OCI-M2 (cell line): Measurements from ENCODE around the gene ZNF148.

Experiments
- DNase-seq: peaks from one replicate; lab custom pipeline; 2025; ENCODE audit not compliant: unreplicated experiment; lab: John Stamatoyannopoulos, UW

ZNF148 gene

DNA sequence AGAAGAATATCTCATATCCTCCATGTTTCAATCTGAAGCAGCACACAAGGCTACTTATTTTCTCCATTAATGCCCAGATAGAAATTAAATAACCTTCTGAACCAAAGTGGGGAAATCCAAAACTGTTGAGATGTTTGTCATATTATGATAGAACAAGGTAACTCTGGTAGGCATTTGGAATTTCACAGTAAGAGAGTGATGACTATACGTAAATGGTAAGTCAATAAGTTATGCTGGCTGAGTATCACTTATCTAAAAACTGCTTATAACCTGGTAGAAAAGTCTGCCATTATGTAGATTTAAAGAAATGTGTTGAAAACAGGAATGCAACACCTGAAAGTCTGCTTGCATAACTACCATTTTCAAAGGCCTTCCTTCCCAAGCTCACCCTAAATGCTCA lies 145.4 kb downstream of the ZNF148 start:
- no peak for DNase-seq

DNA sequence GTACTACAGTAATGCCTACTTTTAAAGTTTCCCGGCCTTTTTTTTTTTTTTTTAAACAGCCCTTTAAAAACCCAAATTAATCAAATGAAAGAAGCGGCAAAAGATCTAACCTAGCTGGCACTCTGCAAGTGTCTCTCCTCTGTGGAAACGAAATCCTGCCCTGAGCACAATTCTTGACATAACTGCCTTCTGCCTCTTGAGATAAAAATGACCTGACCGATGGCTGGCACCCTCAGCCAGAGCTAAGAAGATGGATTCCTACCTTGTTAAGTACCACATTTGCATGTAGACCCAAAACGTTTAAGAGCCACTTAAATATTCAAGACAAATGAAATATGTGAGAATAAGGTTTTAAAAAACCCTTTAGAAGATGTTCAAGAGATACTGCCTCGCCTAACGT lies 146.0 kb downstream of the ZNF148 start:
- DNase-seq = no peak

DNA sequence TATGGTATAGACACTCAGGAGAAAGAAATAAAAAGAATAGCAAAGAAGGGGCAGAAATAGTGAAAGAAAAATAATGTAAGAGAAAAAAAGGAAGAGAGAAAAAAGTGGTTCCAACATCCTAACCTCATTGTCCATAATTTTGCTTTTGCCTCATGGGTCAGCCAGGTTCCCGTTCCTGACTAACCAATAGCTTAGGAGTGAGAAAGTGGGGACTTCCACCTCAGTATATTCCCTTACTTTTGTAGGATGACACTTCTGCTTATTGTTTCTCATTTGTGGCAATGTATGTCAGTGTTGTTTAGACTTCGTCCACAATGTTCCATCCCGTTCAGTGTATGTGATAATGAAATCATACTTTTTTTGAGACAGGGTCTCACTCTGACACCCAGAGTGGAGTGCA lies 153.3 kb downstream of the ZNF148 start:
- DNase-seq = no peak

DNA sequence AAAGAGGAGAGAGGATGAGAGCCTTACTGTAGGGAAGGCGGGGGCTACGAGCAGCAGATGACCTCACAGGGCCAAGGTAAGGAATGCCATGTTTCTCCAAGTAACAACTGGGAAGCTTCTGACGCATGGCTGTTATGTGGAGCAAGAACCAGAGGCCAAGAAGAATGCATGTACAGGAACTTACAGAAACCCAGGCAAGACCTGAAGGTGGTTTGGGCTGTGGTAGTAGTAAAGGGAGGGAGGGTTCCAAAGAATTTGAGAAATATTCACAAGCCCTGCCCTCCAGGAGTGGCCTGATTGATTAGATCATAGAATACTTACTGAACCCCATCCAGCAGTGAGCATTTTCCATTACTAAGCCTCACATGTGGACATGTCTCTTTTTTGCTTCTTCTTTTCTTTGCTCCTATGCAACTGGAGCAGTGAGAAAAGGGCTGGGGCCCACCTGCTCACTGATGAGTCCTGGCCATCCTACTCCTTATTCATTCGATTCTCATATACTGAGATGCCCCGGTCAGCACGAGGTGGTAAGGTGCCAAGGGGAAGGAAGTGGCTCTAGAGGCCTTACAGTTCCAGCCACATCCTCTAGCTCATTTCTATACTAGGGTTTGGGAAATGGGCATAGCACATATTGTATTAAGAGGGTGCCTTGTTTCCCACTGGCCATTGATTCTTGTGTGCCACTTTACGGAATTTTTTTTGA lies 154.2 kb downstream of the ZNF148 start:
- no peak for DNase-seq

DNA sequence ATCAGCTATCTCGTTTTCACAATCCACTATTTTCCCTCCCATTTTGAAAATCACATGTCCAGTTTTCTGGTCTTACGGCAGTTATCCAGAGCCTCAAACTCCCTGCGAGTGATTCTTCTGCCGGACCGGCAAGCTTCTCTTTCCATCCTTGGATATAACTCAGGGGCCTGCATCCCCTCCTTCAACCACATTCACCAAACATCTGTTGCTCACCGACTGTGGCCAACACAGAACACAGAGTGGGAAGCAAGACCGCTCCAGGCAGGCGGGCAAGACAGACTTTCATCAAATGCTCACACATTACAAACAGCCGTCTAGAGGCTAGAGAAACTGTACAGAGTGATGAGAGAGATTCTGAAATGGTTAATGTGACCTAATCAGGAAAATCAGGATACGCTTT lies 154.9 kb downstream of the ZNF148 start:
- DNase-seq = no peak

DNA sequence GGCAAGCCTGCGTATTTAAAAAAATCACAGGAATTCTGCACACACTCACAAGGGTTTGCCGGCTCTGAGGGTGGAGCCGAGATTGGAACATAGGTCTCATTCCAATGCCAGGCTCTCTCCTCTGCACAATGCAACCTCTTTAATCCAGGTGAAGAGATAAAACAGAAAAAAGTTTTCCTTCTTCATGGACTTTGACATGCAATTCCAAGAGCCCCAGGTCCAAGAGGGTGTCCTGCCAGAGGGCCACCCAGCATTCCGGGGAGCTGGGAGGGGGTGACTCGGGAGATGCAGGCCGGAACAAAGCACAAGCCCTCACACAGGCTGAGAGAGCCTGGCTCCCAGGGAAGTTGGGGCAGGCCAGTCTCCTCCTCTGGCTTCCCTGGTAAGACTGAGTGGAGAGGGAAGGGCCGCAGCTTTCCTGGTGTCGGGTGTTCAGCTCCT lies 155.8 kb downstream of the ZNF148 start:
- DNase-seq = no peak

DNA sequence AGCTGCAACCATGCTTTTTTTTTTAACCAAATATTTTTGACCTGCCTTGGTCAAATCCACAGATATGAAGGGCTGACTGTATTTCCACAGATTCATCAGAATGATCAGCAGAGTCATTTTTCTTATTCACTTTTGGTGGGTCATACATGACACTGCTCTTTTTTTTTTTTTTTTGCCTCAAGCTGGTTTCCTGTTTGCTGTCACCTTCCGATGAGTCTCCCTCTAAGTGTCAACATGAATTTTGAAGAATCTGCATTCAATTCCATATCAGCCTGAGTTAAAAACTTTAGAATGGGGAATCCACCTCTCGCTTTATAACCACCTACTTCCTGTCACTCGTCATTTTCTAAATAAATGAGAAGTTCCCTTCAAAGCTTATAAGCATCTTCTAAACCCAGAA lies 160.4 kb downstream of the ZNF148 start:
- no peak for DNase-seq

DNA sequence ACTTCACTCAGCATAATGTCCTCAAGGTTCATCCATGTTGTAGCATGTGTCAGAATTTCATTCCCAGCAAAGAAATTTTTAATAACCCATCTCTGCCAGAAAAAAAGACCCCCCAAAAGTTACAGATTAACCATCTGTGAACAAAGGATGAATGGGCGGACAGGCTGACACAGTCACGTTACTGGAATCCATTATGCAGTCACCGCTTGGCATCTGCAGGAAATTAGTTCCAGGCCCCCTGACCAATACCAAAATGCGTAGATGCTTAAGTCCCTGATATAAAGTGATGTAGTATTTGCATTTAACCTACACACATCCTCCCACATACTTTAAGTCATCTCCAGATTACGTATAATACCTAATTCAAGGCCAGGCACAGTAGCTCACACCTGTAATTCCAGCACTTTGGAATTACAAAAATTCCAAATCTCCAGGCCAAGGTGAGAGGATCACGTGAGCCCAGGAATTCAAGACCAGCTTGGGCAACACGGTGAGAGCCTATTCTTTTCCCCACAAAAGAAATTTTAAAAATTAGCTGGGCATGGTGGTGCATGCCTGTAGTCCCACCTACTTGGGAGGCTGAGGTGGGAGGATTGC lies 161.1 kb downstream of the ZNF148 start:
- no peak for DNase-seq

DNA sequence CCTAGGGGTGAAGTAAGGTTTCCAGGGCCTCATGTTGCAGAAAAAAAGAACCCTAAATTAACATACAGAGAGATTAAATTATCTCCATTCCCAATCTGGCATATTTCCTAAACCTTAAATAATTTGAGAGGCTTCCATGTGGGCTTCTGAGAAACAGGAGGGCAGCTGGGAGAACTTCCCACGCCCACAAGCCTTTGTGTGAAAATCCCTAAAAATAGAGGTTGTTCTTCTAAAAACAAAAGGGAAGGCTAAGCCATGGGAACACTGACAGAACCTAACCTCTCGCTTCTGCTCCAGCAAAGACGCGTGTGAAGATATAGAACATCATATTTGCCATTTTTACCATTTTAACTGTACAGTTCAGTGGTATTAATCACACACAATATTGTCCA lies 161.8 kb downstream of the ZNF148 start:
- DNase-seq = no peak

DNA sequence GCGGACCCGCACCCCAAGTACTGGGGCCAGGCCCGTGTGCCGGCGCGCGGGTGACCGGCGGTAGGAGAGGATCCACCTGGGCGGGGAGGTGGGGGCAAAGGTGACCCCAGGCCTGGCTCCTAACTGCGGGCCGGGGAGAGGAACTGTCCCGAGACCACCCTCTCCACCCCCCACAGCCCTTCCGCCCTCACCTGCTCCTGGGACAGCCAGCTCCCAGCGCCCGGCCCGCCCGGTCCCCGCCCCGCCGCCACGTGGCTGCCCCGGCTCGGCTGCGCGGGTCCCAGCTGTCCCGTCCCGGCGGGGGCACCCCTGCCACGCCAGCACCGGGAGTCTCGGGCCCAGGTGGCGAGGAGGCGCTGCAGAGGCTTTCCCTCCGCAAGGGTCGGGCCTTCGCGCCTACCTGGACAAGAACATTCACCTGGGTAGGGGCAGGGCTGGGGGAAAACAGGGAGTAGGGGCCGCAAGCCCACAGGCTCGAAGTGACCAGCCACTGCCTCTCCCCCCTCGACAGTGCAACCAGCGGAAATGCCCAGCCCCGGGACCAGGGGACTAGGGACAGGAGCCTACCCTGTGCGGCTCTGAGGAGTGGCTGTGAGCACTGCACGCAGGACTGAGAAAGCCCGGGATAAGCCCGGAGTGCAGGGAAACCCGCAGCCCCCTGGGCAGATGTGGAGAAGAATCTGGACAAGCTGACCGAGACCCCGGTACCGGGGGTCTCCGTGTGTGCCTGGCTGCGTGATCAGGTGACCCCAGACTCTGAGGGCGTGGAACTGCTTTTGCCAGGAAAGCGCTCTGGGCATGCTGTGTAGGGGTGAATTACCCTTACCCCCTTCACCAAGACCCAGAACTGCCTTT lies 162.4 kb downstream of the ZNF148 start, which contains the start of gene SLC12A8:
Gene SLC12A8, minus strand, starts transcription at position 240 of the 855 bp plus-strand sequence. CDS start 1,399 bp downstream, outside the sequence.
- no peak for DNase-seq

DNA sequence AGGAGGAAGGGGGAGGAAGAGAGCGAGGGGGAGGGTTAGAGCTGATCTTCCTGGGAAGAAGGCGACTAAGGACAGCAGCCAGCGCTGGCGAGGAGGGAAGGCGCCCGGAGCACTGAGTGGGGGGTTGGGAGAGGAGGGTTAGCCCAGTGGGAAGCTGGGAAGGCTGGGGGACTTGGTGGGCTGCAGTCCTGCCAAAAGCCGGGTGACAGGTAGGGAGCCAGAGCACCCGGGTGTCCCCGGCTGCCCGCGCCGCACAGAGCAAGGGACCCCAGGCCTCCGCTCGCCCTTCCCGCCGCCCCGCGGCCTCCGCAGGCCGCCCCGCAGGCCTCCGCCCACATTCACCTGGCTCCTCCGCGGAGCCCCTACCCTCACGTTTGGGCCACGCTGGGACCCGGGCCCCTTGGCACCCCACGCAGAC lies 163.0 kb downstream of the ZNF148 start:
- no peak for DNase-seq

DNA sequence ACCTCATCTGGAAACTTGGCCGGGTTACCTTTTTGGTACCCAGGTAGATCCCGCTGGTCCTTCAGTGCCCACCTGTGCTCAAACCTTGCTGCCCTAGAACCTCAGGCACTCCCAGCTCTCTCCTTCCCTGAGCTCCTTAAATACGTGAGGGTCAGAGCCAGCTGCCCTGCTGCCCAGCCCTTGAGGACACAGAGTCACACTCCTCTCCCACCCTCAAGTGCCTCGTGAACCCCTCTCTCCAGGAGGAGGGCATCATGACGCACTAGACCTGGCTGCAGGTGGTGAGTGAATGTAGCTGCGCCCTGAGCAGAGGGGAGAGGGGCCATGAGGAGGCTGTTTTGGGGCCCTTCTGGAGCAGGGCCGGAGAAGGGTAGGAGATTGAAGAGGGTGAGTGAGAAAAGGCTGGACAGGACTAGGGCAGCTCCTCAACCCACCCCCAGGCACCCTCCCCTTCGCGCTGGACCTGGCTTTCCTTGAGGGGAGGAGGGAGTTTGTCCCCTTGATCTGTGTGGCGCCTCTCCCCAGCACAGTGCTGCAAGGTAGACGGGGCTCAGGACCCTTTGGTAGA lies 163.5 kb downstream of the ZNF148 start:
- no peak for DNase-seq

DNA sequence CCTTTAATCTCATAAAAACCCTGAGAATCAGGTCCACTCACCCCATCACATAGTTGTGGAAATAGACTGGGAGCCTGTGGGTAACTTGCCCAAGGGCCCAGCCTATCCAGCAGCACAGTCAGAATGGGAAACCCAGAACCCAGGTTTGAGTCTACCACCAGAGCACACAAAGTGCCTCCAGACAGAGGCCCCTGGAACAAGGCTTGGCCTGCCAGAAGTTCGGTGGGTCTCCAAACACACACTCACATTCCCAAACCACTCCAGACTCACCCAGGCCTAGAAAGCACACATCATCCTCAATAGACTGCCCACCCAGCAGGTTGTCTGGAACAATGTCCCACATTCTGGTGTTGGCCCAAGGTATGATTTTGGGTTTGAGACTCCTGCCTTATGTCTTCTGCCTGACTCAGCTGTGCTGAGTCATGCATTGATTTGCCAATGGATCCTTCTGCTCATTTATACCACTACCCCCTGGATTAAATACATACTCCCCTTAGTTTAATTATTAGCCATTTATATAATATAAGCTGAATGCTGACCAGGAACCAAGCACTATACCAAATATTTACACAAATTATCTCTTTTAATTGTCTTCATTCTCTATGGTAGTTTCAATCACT lies 167.1 kb downstream of the ZNF148 start:
- DNase-seq = no peak

DNA sequence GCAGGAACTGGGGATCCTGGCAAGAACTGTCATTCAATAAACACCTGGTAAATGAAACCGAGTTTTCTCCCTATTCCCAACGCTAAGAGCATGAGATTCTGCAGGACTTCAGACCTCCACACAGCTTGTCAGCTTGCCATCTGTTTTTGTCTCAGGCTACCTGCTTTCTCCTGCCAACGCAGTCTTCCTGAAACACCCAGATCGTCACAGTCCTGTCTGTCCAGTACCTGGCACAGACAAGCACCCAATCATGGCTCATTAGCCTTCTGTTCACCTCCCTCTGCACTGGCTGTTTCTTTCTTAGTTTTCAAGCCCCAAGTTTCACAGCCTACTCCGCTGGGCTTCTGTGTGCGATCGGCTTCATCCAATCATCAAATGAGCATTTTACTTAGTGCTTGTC lies 167.6 kb downstream of the ZNF148 start:
- no peak for DNase-seq

DNA sequence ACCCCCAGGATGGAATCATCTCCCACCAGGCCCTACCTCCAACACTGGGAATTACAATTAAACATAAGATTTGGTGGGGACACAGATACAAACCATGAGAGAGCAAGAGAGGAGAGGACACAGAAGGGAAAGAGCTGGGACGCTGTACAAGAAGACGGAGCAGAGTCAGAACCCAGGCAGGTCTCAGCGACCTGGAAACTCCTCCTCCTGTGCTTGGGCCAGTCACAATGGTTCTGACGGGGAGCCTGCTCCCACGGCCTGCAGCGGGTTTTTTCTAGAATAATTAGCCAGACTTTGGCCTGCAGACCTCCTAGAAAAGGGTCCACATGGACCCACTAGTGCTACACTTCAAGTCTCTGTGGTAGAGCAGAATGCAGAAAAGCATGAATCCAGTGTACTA lies 168.2 kb downstream of the ZNF148 start:
- no peak for DNase-seq

DNA sequence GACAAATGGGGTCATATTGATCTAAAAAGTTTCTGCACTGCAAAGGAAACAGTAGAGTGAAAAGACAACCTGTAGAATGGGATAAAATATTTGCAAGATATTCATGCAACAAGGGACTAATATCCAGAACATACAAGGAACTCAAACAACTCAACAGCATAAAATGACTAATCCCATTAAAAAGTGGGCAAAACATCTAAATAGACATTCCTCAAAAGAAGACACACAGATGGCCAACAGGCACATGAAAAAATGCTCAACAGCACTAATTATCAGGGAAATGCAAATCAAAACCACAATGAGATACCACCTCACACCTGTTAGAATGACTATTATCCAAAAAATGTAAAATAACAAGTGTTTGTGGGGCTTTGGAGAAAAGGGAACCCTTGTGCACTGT lies 171.4 kb downstream of the ZNF148 start:
- no peak for DNase-seq

DNA sequence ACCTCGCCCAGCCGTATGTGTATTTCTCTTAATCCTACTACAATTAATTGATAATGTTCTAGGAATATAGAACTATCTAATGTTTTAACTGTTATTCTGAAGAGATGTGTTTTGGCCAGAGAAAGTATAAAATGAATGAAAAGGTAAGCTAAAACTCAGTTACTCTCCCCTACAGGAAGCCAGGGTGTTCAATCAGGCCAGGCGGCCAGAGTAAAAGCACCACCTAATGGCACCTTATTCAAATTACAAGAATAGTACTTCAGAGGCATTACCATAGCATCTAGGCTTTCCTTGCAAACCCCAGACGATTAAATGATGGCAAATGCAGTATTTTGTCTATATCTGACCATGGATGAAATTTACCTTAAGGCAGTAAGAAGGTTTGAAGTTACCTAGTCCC lies 172.9 kb downstream of the ZNF148 start:
- no peak for DNase-seq

DNA sequence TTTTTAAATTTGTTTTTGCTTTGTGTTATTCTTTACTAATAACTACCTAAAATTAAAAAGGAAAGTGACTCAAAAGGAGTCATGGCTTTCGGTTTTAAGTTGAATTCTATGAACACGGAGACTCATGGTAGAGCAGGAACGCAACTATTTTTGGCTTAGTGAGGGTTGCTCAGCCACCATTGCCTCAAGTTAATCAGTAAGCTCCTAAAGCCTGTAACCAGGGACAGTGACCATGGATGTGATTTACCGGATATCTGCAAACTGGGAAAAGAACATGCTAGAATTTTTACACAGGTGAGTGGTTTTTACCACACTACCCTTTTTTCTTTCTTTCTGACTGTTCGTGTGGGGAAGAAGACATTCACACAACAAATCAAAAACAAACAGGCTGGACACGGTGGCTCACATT lies 174.4 kb downstream of the ZNF148 start:
- no peak for DNase-seq

DNA sequence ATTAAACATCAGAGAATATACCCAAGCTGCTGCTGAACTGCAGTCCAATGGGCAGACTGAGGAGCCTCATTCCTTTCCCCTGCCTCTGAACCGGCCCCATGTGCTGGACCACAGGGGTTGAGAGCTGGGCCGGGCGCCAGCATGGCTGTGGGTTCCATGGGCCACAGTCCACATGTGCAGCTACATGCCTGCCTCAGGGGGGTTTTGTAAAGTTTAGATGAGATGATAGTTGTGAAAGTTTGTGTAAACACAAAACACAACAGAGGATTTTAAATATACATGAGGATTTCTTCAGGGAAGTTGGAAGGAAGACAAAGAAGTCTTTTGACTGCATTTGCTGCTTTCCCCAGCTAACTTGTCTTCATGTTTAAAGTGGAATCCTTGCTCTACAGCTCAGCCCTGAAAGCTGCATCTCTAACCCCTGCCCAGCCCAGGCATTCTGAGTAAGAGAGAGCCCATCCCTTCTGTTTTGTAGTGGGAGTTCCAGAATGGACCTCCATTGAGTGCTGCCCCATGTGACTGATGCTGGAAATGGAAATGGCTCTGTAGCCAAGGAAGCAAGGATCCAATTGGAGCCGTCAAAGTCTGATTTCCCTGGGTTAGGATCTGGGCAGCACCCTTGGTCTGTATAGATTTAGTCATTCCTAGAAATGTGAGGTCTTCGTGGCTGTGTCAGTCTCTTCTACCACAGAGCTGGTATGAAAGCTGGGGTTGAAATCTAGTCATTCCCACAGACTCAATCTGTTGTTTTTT lies 180.1 kb downstream of the ZNF148 start:
- no peak for DNase-seq

DNA sequence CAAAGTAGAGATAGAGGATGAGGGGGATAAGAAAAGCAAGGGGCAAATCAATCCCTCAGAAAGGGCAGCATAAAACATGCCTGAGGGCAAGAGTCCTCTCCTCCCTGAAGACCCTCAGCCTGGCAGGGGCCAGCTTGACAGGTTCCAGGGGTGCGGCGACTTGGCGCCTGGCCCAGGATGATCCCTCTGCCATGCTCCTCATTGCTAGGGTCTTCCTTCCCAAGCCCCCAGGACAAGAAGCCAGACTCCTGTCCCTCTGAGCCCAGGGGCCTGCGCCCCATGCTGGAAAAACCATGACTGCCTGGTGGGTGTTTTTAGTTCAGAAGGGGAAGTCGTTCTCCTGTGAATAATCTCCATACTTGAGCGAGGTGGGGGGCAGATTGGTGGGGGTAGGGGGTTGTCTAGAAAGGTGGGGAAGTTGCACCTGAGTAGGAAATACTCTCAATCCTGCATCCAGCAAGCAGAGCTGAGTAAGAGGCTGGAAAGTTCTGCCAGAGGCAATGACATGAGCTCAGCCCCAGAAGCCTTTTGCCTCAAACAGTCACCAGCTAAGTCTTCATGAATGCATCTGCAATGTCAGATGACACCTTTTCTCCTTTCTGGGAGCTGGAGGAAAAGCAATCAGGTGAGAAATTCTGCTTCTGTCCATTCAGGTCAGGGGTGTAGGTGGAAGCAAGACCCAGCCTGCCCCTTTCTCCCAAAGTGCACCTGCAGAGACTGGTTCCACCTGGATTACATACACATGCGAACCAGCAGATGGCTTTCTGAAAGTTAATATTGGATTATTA lies 180.9 kb downstream of the ZNF148 start:
- no peak for DNase-seq
